Activated CD4-positive, alpha-beta T cell treated with anti-CD3 and anti-CD28 coated beads, Interleukin-10, Interleukin-2, amounts not matched to agents 100 ng/mL and 50 ng/mL, durations not matched to agents 16 hours and 8 hours (primary cell): ENCODE data around the gene USO1.

Experiments
- DNase-seq: peaks from one replicate; pipeline ENCODE4 v3.0.0-alpha.2; 2020

The USO1 gene

GRCh38 chr4:75845992-75846391, 121.6 kb downstream of the USO1 start:
- DNase-seq = no peak

- peak; percentile 80 for DNase-seq
These were observed 123.9 kb downstream of the USO1 start for GRCh38 chr4:75848171-75848760.

- peak; percentile 81 for DNase-seq
These were observed 124.5 kb downstream of the USO1 start for GRCh38 chr4:75848891-75849290.

GRCh38 chr4:75849461-75849860, 125.1 kb downstream of the USO1 start:
- DNase-seq = peak; percentile 65

GRCh38 chr4:75858721-75859120, 134.3 kb downstream of the USO1 start:
- no peak for DNase-seq

- DNase-seq = no peak
These were observed 136.2 kb downstream of the USO1 start for GRCh38 chr4:75860606-75861005.
